CD14-positive monocyte (primary cell): ENCODE results near the gene LRRC18. TPM values are rescaled to one million over a fixed set of nuclear protein-coding genes. Genes with fewer than 3 reads are reported as not detected.

Experiments used
- DNase-seq, 3 donors: peaks; one replicate each; pipeline ENCODE4 v3.0.0-alpha.2; 2011 to 2022
- H2AFZ ChIP-seq: 2 replicates; pipeline ENCODE4 v1.6.0; 2012; ENCODE audit warnings: mild to moderate bottlenecking, low read depth, low read length, inconsistent platforms; ENCODE audit not compliant: insufficient read depth, poor library complexity, severe bottlenecking
- H3K27ac ChIP-seq, 2 donors: 1 replicate in 1 of 2; 2 replicates in 1 of 2; pipeline ENCODE4 v1.5.1; 2012 to 2013; ENCODE audit warnings: low read length in 2 of 2, control low read depth in 1 of 2, inconsistent platforms in 1 of 2, low read depth in 1 of 2, mild to moderate bottlenecking in 1 of 2
- H3K27me3 ChIP-seq, 2 donors: one replicate each; pipeline versions ENCODE4 v1.6.0 to v1.6.1; 2011 to 2013; ENCODE audit warnings: low read length in 2 of 2; ENCODE audit not compliant: control insufficient read depth in 2 of 2, insufficient read depth in 2 of 2
- H3K36me3 ChIP-seq, 2 donors: replicated peaks in 1 of 2; 1 replicate in 1 of 2; 2 replicates in 1 of 2; pipeline versions ENCODE4 v1.5.1 to v1.6.1; 2012 to 2013; ENCODE audit warnings: low read length in 2 of 2, control low read depth in 1 of 2, inconsistent platforms in 1 of 2, mild to moderate bottlenecking in 1 of 2; ENCODE audit not compliant: insufficient read depth in 2 of 2, control insufficient read depth in 1 of 2
- H3K4me1 ChIP-seq, 2 donors: 1 replicate in 1 of 2; 2 replicates in 1 of 2; pipeline versions ENCODE4 v1.5.1 to v1.6.1; 2012 to 2013; ENCODE audit warnings: low read length in 2 of 2, control low read depth in 1 of 2, inconsistent platforms in 1 of 2, mild to moderate bottlenecking in 1 of 2, moderate library complexity in 1 of 2; ENCODE audit not compliant: insufficient read depth in 2 of 2, control insufficient read depth in 1 of 2
- H3K4me2 ChIP-seq: replicated peaks from 2 replicates; pipeline ENCODE3; 2012; ENCODE audit warnings: low read length, moderate library complexity, mild to moderate bottlenecking; ENCODE audit not compliant: poor library complexity, severe bottlenecking; ENCODE audit errors: extremely low read depth
- H3K4me3 ChIP-seq, 3 experiments: fragments of 200-600 bp in 1 of 3; sonication (generic) in 1 of 3; replicated peaks in 1 of 3; 1 replicate in 2 of 3; 2 replicates in 1 of 3; pipeline ENCODE4 v1.5.1; 2011 to 2013; ENCODE audit warnings: low read length in 3 of 3, mild to moderate bottlenecking in 3 of 3, control low read depth in 2 of 3, low read depth in 2 of 3, inconsistent platforms in 1 of 3, moderate library complexity in 1 of 3
- H3K79me2 ChIP-seq: 2 replicates; pipeline ENCODE4 v1.6.0; 2012; ENCODE audit warnings: mild to moderate bottlenecking, control low read depth, inconsistent platforms, low read length, moderate library complexity; ENCODE audit not compliant: insufficient read depth
- H3K9ac ChIP-seq: 2 replicates; pipeline ENCODE4 v1.6.0; 2017; ENCODE audit warnings: low read length, mild to moderate bottlenecking; ENCODE audit not compliant: insufficient read depth, poor library complexity, severe bottlenecking
- H3K9me3 ChIP-seq, 2 donors: replicated peaks in 1 of 2; 1 replicate in 1 of 2; 2 replicates in 1 of 2; pipeline versions ENCODE4 v1.5.1 to v1.6.1; 2012 to 2013; ENCODE audit warnings: low read length in 2 of 2, control low read depth in 1 of 2; ENCODE audit not compliant: control insufficient read depth in 1 of 2, insufficient read depth in 1 of 2
- H4K20me1 ChIP-seq: 2 replicates; pipeline ENCODE4 v1.6.0; 2012; ENCODE audit warnings: mild to moderate bottlenecking, low read length, control low read depth, moderate library complexity; ENCODE audit not compliant: insufficient read depth
- H3K27ac Mint-ChIP-seq, 7 donors: one replicate each; pipeline ENCODE4 v1.8.0; 2020; ENCODE audit warnings: mild to moderate bottlenecking in 7 of 7, mixed read lengths in 7 of 7, moderate library complexity in 6 of 7, inconsistent platforms in 2 of 7
- H3K27me3 Mint-ChIP-seq, 3 donors: one replicate each; pipeline ENCODE4 v1.8.0; 2021 to 2022; ENCODE audit warnings: low read depth in 3 of 3, mild to moderate bottlenecking in 3 of 3, mixed read lengths in 3 of 3, moderate library complexity in 3 of 3, inconsistent platforms in 1 of 3
- H3K36me3 Mint-ChIP-seq, 2 donors: one replicate each; pipeline ENCODE4 v1.8.0; 2020; ENCODE audit warnings: mixed read lengths in 2 of 2, inconsistent platforms in 1 of 2, mild to moderate bottlenecking in 1 of 2
- H3K4me1 Mint-ChIP-seq: one replicate; pipeline ENCODE4 v1.8.0; 2020; ENCODE audit warnings: mild to moderate bottlenecking, mixed read lengths
- H3K4me3 Mint-ChIP-seq, 2 donors: one replicate each; pipeline ENCODE4 v1.8.0; 2020; ENCODE audit warnings: mild to moderate bottlenecking in 2 of 2, mixed read lengths in 2 of 2, moderate library complexity in 1 of 2
- H3K9me3 Mint-ChIP-seq, 7 donors: one replicate each; pipeline ENCODE4 v1.8.0; 2020 to 2022; ENCODE audit warnings: mixed read lengths in 7 of 7, mild to moderate bottlenecking in 6 of 7, moderate library complexity in 6 of 7, inconsistent platforms in 2 of 7
- WGBS: methylation state at CpG from one replicate; pipeline ENCODE4 v1.1.5; 2013; ENCODE audit warnings: missing lambda C conversion rate; ENCODE audit not compliant: insufficient coverage; 5-methylcytosine and 5-hydroxymethylcytosine counted together
- intact Hi-C, 2 donors: fragments of 100-400 bp; cut with micrococcal nuclease; formaldehyde crosslinking; loops; one replicate each; pipeline versions ENCODE4 v1.15.0 to v1.15.1; 2023
- polyA plus RNA-seq, 3 donors: library from polyadenylated mRNA; depleted of rRNA in 1 of 3; unstranded in 2 of 3; stranded (reverse) in 1 of 3; fragments of 300-500 nt in 2 of 3; fragments of >200 nt in 1 of 3; fragmentation: Illumina TruSeq in 2 of 3; gene quantifications; 1 replicate in 2 of 3; 2 replicates in 1 of 3; pipeline ENCODE4 v1.2.3, GENCODE V29; 2012 to 2021
- TF ChIP-seq, protein P1 (sequence below): fragments of 200-600 bp; IDR thresholded peaks from one replicate; pipeline ENCODE4 v1.8.0; 2022; ENCODE audit warnings: antibody characterized with exemption, mild to moderate bottlenecking

The LRRC18 gene
- polyA plus RNA-seq, 3 donors = not detected

- 100% methylated on average over 3 of the region's 3 CpGs for WGBS
- H3K9me3 Mint-ChIP-seq = no peaks in the 10 kb centered on the region
- H3K27me3 Mint-ChIP-seq = no peaks in the 10 kb centered on the region
- intact Hi-C loops = no loop called here
- TF ChIP-seq, protein P1, sequence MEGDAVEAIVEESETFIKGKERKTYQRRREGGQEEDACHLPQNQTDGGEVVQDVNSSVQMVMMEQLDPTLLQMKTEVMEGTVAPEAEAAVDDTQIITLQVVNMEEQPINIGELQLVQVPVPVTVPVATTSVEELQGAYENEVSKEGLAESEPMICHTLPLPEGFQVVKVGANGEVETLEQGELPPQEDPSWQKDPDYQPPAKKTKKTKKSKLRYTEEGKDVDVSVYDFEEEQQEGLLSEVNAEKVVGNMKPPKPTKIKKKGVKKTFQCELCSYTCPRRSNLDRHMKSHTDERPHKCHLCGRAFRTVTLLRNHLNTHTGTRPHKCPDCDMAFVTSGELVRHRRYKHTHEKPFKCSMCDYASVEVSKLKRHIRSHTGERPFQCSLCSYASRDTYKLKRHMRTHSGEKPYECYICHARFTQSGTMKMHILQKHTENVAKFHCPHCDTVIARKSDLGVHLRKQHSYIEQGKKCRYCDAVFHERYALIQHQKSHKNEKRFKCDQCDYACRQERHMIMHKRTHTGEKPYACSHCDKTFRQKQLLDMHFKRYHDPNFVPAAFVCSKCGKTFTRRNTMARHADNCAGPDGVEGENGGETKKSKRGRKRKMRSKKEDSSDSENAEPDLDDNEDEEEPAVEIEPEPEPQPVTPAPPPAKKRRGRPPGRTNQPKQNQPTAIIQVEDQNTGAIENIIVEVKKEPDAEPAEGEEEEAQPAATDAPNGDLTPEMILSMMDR = no peak
- H3K36me3 ChIP-seq = peaks cover 58 to 87% of the 10 kb centered on the region in 2 donors
- no peaks in the 10 kb centered on the region for H3K4me1 ChIP-seq
- H3K27ac Mint-ChIP-seq = no peak overlapping the region
- no peak overlapping the region for H3K4me3 Mint-ChIP-seq
- H3K79me2 ChIP-seq = no peaks in the 10 kb centered on the region
- no peak overlapping the region for H3K4me3 ChIP-seq
- no peak overlapping the region for H3K9ac ChIP-seq
- no peak overlapping the region for H2AFZ ChIP-seq
- H3K4me1 Mint-ChIP-seq = no peaks in the 10 kb centered on the region
- no peaks in the 10 kb centered on the region for H4K20me1 ChIP-seq
- no peak overlapping the region for H3K27ac ChIP-seq
- no peaks in the 10 kb centered on the region for H3K27me3 ChIP-seq
- no peak overlapping the region for H3K4me2 ChIP-seq
- DNase-seq = no peak
- peaks cover 72 to 82% of the 10 kb centered on the region in 2 donors for H3K36me3 Mint-ChIP-seq
- H3K9me3 ChIP-seq = no peaks in the 10 kb centered on the region
These were observed 4.5 kb upstream of the LRRC18 start for GRCh38 chr10:48944171-48944570.

DNA sequence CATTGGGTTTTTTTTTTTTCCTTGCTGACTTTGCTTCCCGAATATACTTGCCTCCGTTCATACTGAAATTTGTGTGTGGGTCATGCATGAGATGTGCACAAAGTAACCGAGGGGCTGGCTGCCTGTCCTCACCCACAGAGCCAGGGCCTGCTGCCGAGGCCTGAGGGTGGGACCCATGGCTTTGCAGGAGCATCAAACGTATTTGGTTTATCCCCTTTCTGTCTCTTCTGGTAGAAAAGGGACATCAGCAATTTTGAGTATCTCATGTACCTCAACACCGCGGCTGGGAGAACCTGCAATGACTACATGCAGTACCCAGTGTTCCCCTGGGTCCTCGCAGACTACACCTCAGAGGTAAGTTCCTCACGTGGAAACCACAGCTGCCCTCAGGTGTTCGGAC lies 3.5 kb upstream of the LRRC18 start:
- no peak for DNase-seq
- H3K4me1 ChIP-seq = no peaks in the 10 kb centered on the region
- WGBS = 100% methylated on average over 7 of the region's 10 CpGs
- peaks cover 47 to 85% of the 10 kb centered on the region in 2 donors for H3K36me3 ChIP-seq
- H4K20me1 ChIP-seq = no peaks in the 10 kb centered on the region
- no peaks in the 10 kb centered on the region for H3K9me3 ChIP-seq
- peaks cover 67 to 81% of the 10 kb centered on the region in 2 donors for H3K36me3 Mint-ChIP-seq
- H3K4me3 ChIP-seq = no peak overlapping the region
- H3K27ac Mint-ChIP-seq = peak overlapping the region in 2 of 7 donors; percentile 37 to 40
- TF ChIP-seq, protein P1 = no peak
- H3K4me1 Mint-ChIP-seq = no peaks in the 10 kb centered on the region
- no peaks in the 10 kb centered on the region for H3K9me3 Mint-ChIP-seq
- intact Hi-C loops = no loop called here
- H3K27me3 ChIP-seq = no peaks in the 10 kb centered on the region
- no peaks in the 10 kb centered on the region for H3K79me2 ChIP-seq
- no peak overlapping the region for H3K27ac ChIP-seq
- H3K9ac ChIP-seq = no peak overlapping the region
- no peak overlapping the region for H3K4me3 Mint-ChIP-seq
- H2AFZ ChIP-seq = no peak overlapping the region
- no peak overlapping the region for H3K4me2 ChIP-seq
- no peaks in the 10 kb centered on the region for H3K27me3 Mint-ChIP-seq
